BJ (cell line): Measurements from ENCODE around the gene ELAC1. TPM values are rescaled to one million over a fixed set of nuclear protein-coding genes. Genes with fewer than 3 reads are reported as not detected.
A peak's percentile ranks its signal among the peaks of the same experiment; 100 is the strongest.

Experiments used
- CTCF ChIA-PET: fragments of 350-600 bp; formaldehyde crosslinking; extraction: SDS; loops from one replicate; lab custom pipeline; 2021; ENCODE audit warnings: antibody characterized with exemption, inconsistent platforms; lab: Yijun Ruan, JAX
- POLR2A ChIA-PET: fragments of 300-600 bp; sonication (Branson Sonifier 250); formaldehyde crosslinking; extraction: SDS; loops from one replicate; lab custom pipeline; 2021; ENCODE audit warnings: antibody characterized with exemption; lab: Charles Lee
- DNase-seq: peaks from one replicate; pipeline ENCODE4 v3.0.0-alpha.2; 2011; ENCODE audit warnings: low read depth
- H3K27me3 ChIP-seq: 2 replicates; pipeline ENCODE4 v1.6.0; 2011; ENCODE audit warnings: low read length; ENCODE audit not compliant: control insufficient read depth, insufficient read depth
- H3K36me3 ChIP-seq: 2 replicates; pipeline ENCODE4 v1.5.1; 2011; ENCODE audit warnings: low read length; ENCODE audit not compliant: control insufficient read depth, insufficient read depth
- H3K4me3 ChIP-seq: 2 replicates; pipeline ENCODE4 v1.5.1; 2011; ENCODE audit warnings: low read depth, mild to moderate bottlenecking, control low read depth, low read length
- polyA plus RNA-seq: library from polyadenylated mRNA; depleted of rRNA; stranded (reverse); fragments of >200 nt; gene quantifications from 2 replicates; pipeline ENCODE4 v1.2.3, GENCODE V29; 2011
- TF ChIP-seq, protein P1 (sequence below): IDR thresholded peaks from 2 replicates; pipeline ENCODE4 v1.5.1; 2011; ENCODE audit warnings: low read depth, mild to moderate bottlenecking, control low read depth, inconsistent platforms, low read length, moderate library complexity; ENCODE audit not compliant: insufficient read depth

ELAC1 gene
- polyA plus RNA-seq, 1 experiment = 4.4 TPM

DNA sequence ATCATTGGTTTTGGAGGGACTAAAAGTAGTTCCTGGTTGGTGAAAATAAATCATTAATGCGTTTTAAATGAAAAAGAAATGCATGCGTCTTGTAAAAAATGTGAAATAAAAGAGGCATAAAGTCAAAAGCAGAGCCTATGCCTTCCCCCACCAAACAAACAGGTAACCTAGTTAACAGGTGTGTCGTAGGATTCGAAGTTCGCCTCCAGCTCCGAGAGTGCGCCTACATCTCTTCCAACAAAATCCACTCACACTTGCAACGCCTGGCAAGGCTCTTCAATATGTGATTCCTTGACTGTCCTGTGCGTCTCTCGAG is 61.5 kb downstream of the ELAC1 start:
- TF ChIP-seq, protein P1, sequence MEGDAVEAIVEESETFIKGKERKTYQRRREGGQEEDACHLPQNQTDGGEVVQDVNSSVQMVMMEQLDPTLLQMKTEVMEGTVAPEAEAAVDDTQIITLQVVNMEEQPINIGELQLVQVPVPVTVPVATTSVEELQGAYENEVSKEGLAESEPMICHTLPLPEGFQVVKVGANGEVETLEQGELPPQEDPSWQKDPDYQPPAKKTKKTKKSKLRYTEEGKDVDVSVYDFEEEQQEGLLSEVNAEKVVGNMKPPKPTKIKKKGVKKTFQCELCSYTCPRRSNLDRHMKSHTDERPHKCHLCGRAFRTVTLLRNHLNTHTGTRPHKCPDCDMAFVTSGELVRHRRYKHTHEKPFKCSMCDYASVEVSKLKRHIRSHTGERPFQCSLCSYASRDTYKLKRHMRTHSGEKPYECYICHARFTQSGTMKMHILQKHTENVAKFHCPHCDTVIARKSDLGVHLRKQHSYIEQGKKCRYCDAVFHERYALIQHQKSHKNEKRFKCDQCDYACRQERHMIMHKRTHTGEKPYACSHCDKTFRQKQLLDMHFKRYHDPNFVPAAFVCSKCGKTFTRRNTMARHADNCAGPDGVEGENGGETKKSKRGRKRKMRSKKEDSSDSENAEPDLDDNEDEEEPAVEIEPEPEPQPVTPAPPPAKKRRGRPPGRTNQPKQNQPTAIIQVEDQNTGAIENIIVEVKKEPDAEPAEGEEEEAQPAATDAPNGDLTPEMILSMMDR = no peak
- ChIA-PET POLR2A (no interaction called here), CTCF (interaction anchor here (2.3 kb wide), 1 partner anchor 12 kb away, joined by 6 read pairs; no protein-coding TSS in a partner anchor)
- Histone ChIP-seq H3K4me3 (peak overlapping the region; percentile 51), H3K36me3 (peaks cover 2% of the 10 kb centered on the region), H3K27me3 (no peaks in the 10 kb centered on the region)
- no peak for DNase-seq

DNA sequence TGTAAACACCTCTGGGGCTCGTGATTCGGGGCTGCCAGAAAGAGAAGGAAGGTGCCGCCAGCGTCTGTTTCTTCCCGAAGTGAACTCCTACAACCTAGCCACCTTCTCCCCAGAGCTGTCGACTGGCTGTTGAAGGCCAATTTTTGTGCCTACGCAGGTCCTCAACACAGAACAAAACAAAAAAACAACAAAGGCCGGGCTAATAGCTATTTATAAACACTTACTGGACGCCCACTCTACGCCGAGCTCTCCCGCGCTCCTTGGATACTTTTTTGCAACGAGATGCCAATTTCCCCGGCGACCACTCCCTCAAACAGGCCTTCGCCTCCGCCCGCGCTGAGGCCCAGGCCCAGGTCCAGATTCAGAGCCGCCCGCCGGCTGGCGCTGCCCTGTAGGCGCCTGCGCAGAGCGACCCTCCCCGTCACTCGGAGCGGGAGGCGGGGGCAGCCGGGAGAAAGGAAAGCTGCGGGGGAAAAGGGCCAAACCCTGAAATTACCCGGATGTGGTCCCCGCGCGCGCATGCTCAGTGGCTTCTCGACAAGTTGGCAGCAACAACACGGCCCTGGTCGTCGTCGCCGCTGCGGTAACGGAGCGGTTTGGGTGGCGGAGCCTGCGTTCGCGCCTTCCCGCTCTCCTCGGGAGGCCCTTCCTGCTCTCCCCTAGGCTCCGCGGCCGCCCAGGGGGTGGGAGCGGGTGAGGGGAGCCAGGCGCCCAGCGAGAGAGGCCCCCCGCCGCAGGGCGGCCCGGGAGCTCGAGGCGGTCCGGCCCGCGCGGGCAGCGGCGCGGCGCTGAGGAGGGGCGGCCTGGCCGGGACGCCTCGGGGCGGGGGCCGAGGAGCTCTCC is 62.1 kb downstream of the ELAC1 start, which contains the start of gene SMAD4:
Gene SMAD4 (plus strand): TSS at position 520 of the 843 bp plus-strand sequence. CDS start 16,834 bp downstream, outside the sequence.
- ChIA-PET POLR2A (interaction anchor here (0.6 kb wide), 1 partner anchor 61 kb away, joined by 3 read pairs; no protein-coding TSS in a partner anchor), CTCF (interaction anchor here (0.9 to 2.3 kb wide), 3 partner anchors 13 to 209 kb away, joined by 3 to 6 read pairs (median 4); no protein-coding TSS in a partner anchor)

DNA sequence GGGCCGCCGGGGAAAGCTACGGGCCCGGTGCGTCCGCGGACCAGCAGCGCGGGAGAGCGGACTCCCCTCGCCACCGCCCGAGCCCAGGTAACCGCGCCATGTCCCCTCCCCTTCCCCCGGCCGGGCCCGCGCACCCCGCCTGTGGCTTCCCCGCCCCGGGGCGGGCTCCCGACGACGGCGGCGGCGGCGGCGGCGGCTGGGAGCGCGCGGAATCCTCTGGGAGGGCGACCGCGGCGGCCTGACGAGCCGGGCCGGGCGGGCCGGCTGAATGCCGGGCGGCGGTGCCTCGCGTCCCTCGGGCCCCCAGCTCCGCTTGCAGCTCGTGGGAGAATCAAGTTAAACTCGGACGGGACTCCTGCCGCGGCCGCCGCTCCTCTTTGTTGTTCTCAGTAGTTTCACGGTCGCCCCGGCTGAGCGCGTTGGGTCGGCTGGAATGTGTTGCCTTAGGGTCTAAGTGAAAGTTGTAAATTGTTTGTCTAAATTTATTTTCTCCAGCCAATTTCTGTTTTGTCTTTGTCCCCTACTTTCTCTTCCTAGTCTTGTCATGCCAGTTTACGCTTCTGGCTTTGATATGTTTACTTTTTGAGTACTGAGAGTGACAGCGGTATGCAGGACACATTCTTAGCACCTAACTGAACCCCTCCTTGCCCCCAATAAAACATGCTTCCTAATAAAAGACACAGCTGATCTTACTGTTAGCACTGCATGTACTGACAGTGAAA is 62.9 kb downstream of the ELAC1 start:
- H3K36me3 ChIP-seq = peaks cover 1% of the 10 kb centered on the region; the same call in 1 of the 2 replicates
- no peak for DNase-seq
- POLR2A ChIA-PET = interaction anchor here (0.6 kb wide), 1 partner anchor 62 kb away, joined by 3 read pairs; no protein-coding TSS in a partner anchor
- CTCF ChIA-PET = interaction anchor here (0.6 to 4.5 kb wide), 6 partner anchors 20 to 210 kb away, joined by 3 to 21 read pairs (median 3); no protein-coding TSS in a partner anchor
- TF ChIP-seq, protein P1 = no peak
- no peaks in the 10 kb centered on the region for H3K27me3 ChIP-seq
- peak overlapping the region; percentile 51 for H3K4me3 ChIP-seq

More for the DNA sequence above, 62.1 kb downstream of the ELAC1 start, which contains the start of gene SMAD4:
- Histone ChIP-seq H3K36me3 (peaks cover 3% of the 10 kb centered on the region), H3K27me3 (no peaks in the 10 kb centered on the region), H3K4me3 (peak within 1 kb of the TSS; percentile 51)
- DNase-seq = peak; percentile 67
- TF ChIP-seq, protein P1 = 0 out of 2 replicates have a peak, but pooled peaks have one; percentile 2

DNA sequence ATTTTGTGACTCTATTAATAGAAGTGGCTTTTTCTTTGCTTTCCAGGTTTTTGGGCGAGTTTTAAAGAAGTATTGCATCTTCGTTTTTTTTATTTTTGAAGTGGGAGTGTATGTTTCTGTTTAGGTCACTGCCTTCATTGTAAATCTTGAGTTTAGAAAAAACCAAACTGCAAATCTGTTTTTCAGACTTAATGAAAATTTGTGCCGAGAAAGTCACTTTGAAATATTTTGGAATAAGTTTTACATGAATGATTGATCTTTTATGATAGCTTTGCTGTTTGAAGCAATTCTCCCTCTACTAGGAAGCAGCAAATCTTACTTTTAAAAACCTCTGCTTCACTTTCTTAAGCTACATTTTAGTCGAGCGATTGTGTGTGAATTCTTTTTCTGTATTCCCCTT is 64.4 kb downstream of the ELAC1 start:
- POLR2A ChIA-PET = no interaction called here
- TF ChIP-seq, protein P1 = no peak
- Histone ChIP-seq H3K36me3 (peaks cover 1% of the 10 kb centered on the region; the same call in 1 of the 2 replicates), H3K27me3 (no peaks in the 10 kb centered on the region), H3K4me3 (peak overlapping the region; percentile 51)
- DNase-seq = no peak
- CTCF ChIA-PET = interaction anchor here (1.1 to 4.5 kb wide), 2 partner anchors 19 to 213 kb away, joined by 4 to 21 read pairs; no protein-coding TSS in a partner anchor

DNA sequence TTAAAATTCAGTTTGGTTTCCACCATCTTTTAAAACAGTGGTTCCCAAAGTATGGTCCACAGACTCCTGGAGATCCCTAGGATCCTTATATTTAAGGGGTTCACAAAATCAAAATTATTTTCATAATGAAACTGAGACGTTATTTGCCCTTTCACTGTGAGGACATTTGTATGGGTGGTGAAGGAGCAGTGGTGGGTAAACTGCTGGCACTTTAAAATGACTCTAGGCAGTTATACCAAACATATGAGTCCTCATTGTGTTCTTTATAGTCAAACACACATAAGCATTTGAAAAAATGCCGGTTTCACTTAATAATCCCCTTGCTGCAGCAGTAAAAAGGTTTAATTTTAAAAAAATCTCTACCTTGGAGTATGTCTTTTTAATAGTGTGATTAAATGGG is 69.4 kb downstream of the ELAC1 start:
- CTCF ChIA-PET = interaction anchor here (2.2 to 3.6 kb wide), 2 partner anchors 8 to 14 kb away, joined by 6 to 24 read pairs; no protein-coding TSS in a partner anchor
- no peak overlapping the region for H3K4me3 ChIP-seq
- 0 out of 2 replicates have a peak, but pooled peaks cover 1% of the 10 kb centered on the region for H3K36me3 ChIP-seq
- POLR2A ChIA-PET = no interaction called here
- H3K27me3 ChIP-seq = no peaks in the 10 kb centered on the region
- DNase-seq = no peak
- TF ChIP-seq, protein P1 = no peak
